ENCODE results near the gene SIAH2. TPM values are rescaled to one million over a fixed set of nuclear protein-coding genes. Genes with fewer than 3 reads are reported as not detected.
A peak's percentile ranks its signal among the peaks of the same experiment; 100 is the strongest.

The SIAH2 gene
- total and polyA plus RNA-seq, 9 of the 15 experiments (the other 6 are each of a cell fraction or from before 2014, with no cell fraction given) = 4.8 to 39.0 (median 29.9) TPM

DNA sequence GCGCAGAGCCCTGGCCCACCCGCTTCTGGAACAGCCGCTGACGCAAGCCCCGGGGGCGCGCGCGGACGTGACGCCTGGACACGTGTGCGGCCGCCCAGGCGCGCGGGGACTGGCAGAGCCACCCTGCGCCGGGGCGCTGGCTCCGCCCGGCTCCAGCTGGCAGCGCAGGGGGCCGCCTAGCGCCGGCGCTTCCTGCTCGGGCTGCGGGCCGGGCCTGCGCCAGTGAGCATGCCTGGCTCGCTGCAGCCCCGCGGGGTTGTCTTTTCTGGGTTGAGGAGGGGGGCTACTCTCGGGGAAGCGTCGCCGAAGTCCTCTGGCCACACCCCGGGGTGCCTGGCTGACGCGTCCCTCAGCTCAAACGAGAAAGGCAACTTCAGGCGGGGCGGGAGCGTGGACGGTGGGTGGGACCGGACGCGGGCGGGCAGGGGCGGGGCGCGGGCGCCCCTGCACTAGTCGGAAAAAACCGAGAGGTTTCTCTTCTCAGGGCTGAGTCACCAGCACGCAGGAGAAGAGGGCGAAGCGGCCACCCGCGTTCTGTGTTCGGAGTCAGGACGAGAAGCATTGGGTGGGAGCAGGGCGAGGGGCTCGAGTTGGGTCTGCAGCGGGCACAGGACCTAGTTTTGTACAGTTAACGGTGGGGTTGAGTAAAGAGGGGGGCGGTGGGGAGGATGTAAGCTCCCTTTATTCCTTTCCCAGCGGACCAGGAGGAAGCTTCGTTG, at the start of gene SIAH2 (continued):
- TF ChIP-seq, protein P1, sequence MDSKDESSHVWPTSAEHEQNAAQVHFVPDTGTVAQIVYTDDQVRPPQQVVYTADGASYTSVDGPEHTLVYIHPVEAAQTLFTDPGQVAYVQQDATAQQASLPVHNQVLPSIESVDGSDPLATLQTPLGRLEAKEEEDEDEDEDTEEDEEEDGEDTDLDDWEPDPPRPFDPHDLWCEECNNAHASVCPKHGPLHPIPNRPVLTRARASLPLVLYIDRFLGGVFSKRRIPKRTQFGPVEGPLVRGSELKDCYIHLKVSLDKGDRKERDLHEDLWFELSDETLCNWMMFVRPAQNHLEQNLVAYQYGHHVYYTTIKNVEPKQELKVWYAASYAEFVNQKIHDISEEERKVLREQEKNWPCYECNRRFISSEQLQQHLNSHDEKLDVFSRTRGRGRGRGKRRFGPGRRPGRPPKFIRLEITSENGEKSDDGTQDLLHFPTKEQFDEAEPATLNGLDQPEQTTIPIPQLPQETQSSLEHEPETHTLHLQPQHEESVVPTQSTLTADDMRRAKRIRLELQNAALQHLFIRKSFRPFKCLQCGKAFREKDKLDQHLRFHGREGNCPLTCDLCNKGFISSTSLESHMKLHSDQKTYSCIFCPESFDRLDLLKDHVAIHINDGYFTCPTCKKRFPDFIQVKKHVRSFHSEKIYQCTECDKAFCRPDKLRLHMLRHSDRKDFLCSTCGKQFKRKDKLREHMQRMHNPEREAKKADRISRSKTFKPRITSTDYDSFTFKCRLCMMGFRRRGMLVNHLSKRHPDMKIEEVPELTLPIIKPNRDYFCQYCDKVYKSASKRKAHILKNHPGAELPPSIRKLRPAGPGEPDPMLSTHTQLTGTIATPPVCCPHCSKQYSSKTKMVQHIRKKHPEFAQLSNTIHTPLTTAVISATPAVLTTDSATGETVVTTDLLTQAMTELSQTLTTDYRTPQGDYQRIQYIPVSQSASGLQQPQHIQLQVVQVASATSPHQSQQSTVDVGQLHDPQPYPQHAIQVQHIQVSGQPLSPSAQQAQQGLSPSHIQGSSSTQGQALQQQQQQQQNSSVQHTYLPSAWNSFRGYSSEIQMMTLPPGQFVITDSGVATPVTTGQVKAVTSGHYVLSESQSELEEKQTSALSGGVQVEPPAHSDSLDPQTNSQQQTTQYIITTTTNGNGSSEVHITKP (IDR thresholded peaks at IDR 0.05; ENCODE audit: partially characterized antibody) = no peak
- TF ChIP-seq ZNF75A (CRISPR knock-in tag; IDR thresholded peaks at IDR 0.05) (no peak), PTRF (tag; IDR thresholded peaks at IDR 0.05) (no peak), GATAD2B (IDR thresholded peaks at IDR 0.05; ENCODE audit: borderline replicate concordance) (peak; percentile 61; the same call in 1 of the 2 replicates), ZNF263 (CRISPR knock-in tag; IDR thresholded peaks at IDR 0.05; ENCODE audit: borderline replicate concordance) (no peak), CBX3 (IDR thresholded peaks at IDR 0.05; ENCODE audit: borderline replicate concordance in 1 of 2, low read length in 2 of 2) (no peak), SP1 (CRISPR knock-in tag; IDR thresholded peaks at IDR 0.05) (no peak), SMAD4 (CRISPR knock-in tag; conservative IDR thresholded peaks at IDR 0.05) (peak; percentile 30; the same call in 1 of the 2 replicates), SMC3 (conservative IDR thresholded peaks at IDR 0.05; ENCODE audit: insufficient read depth, low read depth, low read length) (no peak), TAF15 (IDR thresholded peaks at IDR 0.05; ENCODE audit: low read depth, low read length) (no peak)
- TF ChIP-seq, protein P2, sequence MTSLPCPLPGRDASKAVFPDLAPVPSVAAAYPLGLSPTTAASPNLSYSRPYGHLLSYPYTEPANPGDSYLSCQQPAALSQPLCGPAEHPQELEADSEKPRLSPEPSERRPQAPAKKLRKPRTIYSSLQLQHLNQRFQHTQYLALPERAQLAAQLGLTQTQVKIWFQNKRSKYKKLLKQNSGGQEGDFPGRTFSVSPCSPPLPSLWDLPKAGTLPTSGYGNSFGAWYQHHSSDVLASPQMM (CRISPR knock-in tag; IDR thresholded peaks at IDR 0.05) = no peak
- TF ChIP-seq, protein P3, sequence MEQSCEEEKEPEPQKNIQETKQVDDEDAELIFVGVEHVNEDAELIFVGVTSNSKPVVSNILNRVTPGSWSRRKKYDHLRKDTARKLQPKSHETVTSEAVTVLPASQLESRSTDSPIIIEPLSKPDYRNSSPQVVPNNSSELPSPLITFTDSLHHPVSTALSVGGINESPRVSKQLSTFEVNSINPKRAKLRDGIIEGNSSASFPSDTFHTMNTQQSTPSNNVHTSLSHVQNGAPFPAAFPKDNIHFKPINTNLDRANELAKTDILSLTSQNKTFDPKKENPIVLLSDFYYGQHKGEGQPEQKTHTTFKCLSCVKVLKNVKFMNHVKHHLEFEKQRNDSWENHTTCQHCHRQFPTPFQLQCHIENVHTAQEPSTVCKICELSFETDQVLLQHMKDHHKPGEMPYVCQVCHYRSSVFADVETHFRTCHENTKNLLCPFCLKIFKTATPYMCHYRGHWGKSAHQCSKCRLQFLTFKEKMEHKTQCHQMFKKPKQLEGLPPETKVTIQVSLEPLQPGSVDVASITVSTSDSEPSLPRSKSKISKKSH (CRISPR knock-in tag; IDR thresholded peaks at IDR 0.05) = no peak
- TF ChIP-seq, protein P4, sequence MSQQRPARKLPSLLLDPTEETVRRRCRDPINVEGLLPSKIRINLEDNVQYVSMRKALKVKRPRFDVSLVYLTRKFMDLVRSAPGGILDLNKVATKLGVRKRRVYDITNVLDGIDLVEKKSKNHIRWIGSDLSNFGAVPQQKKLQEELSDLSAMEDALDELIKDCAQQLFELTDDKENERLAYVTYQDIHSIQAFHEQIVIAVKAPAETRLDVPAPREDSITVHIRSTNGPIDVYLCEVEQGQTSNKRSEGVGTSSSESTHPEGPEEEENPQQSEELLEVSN (IDR thresholded peaks at IDR 0.05; ENCODE audit: borderline replicate concordance in 1 of 2, extremely low read depth in 1 of 2, insufficient read depth in 1 of 2, insufficient read length in 1 of 2, low read depth in 1 of 2, low read length in 1 of 2, poor library complexity in 1 of 2, severe bottlenecking in 1 of 2) = peak; percentile 30 to 66
- TF ChIP-seq, protein P5, sequence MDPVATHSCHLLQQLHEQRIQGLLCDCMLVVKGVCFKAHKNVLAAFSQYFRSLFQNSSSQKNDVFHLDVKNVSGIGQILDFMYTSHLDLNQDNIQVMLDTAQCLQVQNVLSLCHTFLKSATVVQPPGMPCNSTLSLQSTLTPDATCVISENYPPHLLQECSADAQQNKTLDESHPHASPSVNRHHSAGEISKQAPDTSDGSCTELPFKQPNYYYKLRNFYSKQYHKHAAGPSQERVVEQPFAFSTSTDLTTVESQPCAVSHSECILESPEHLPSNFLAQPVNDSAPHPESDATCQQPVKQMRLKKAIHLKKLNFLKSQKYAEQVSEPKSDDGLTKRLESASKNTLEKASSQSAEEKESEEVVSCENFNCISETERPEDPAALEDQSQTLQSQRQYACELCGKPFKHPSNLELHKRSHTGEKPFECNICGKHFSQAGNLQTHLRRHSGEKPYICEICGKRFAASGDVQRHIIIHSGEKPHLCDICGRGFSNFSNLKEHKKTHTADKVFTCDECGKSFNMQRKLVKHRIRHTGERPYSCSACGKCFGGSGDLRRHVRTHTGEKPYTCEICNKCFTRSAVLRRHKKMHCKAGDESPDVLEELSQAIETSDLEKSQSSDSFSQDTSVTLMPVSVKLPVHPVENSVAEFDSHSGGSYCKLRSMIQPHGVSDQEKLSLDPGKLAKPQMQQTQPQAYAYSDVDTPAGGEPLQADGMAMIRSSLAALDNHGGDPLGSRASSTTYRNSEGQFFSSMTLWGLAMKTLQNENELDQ (CRISPR knock-in tag; IDR thresholded peaks at IDR 0.05; ENCODE audit: borderline replicate concordance) = no peak
- TF ChIP-seq, protein P6, sequence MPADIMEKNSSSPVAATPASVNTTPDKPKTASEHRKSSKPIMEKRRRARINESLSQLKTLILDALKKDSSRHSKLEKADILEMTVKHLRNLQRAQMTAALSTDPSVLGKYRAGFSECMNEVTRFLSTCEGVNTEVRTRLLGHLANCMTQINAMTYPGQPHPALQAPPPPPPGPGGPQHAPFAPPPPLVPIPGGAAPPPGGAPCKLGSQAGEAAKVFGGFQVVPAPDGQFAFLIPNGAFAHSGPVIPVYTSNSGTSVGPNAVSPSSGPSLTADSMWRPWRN (IDR thresholded peaks at IDR 0.05; ENCODE audit: low read depth) = no peak
